ENCODE data around the gene DBN1. TPM values are rescaled to one million over a fixed set of nuclear protein-coding genes. Genes with fewer than 3 reads are reported as not detected.
"Not testable (repeated sequence)": the region's sequence is repeated elsewhere in the genome, so short reads cannot be mapped to it uniquely, and the experiment has no call there.

The DBN1 gene
- total RNA-seq, 1 experiment from 2014 or later, result 286 TPM

DNA sequence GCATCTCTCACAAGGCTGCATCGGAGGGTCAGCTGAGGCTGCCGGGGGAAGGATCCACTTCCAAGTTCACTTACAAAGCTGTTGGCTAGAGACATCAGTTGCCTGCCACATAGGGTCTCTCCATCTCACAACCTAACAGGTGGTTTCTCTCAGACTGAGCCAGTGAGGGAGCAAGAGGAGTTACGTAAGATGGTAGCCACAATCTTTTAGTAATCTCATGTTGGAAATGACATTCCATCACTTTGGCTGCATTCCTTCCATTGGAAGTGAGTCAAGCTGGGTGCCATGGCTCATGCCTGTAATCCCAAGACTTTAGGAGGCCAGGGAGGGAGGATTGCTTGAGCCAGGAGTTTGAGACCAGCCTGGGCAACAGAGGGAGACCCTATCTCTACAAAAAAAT is 54.4 kb downstream of the DBN1 start:
- POLR2A ChIA-PET (ENCODE audit: low non-redundant PET), result no interaction called here
- DNase-seq (ENCODE audit: low spot score), result no peak
- Histone ChIP-seq H3K36me3 (ENCODE audit: insufficient read depth, low read length, poor library complexity, severe bottlenecking) (no peaks in the 10 kb centered on the region), H3K27me3 (replicated peaks; ENCODE audit: insufficient read depth, low read depth, low read length, poor library complexity) (no peaks in the 10 kb centered on the region), H3K27ac (ENCODE audit: low read depth, low read length, poor library complexity, severe bottlenecking) (no peak overlapping the region), H3K4me3 (ENCODE audit: low read depth, low read length, poor library complexity, severe bottlenecking) (no peak overlapping the region), H3K9me3 (ENCODE audit: low read depth, low read length, poor library complexity, severe bottlenecking) (no peaks in the 10 kb centered on the region), H3K4me1 (ENCODE audit: insufficient read depth, low read length, poor library complexity, severe bottlenecking) (no peaks in the 10 kb centered on the region)
- no TSS peak for BruUV-seq (replicated peaks)
- intact Hi-C loops (cut with micrococcal nuclease; ENCODE audit: unreplicated experiment), result no loop called here
- TF ChIP-seq EZH2 (IDR thresholded peaks at IDR 0.05; ENCODE audit: borderline replicate concordance, low read depth, low read length, poor library complexity, severe bottlenecking), result no peak
- TF ChIP-seq, protein P1, sequence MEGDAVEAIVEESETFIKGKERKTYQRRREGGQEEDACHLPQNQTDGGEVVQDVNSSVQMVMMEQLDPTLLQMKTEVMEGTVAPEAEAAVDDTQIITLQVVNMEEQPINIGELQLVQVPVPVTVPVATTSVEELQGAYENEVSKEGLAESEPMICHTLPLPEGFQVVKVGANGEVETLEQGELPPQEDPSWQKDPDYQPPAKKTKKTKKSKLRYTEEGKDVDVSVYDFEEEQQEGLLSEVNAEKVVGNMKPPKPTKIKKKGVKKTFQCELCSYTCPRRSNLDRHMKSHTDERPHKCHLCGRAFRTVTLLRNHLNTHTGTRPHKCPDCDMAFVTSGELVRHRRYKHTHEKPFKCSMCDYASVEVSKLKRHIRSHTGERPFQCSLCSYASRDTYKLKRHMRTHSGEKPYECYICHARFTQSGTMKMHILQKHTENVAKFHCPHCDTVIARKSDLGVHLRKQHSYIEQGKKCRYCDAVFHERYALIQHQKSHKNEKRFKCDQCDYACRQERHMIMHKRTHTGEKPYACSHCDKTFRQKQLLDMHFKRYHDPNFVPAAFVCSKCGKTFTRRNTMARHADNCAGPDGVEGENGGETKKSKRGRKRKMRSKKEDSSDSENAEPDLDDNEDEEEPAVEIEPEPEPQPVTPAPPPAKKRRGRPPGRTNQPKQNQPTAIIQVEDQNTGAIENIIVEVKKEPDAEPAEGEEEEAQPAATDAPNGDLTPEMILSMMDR (conservative IDR thresholded peaks at IDR 0.05; ENCODE audit: low read depth, low read length), result no peak
- CTCF ChIA-PET, result no interaction called here

DNA sequence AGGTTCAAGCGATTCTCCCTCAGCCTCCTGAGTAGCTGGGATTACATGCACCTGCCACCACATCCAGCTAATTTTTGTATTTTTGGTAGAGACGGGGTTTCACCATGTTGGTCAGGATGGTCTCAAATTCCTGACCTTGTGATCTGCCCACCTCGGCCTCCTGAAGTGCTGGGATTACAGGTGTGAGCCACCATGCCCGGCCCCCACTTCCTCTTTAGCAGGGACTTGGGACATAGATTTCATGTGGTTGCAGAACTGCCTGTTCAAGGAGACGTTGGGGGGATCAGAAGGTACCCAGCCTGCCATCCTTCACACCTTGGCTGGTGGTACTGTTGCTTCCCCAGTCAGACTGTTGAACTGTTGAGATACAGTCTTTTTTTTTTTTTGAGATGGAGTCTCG is 56.4 kb downstream of the DBN1 start:
- H3K27ac ChIP-seq (ENCODE audit: low read depth, low read length, poor library complexity, severe bottlenecking); CTCF ChIA-PET; H3K27me3 ChIP-seq (replicated peaks; ENCODE audit: insufficient read depth, low read depth, low read length, poor library complexity); intact Hi-C loops (cut with micrococcal nuclease; ENCODE audit: unreplicated experiment); DNase-seq (ENCODE audit: low spot score); H3K4me3 ChIP-seq (ENCODE audit: low read depth, low read length, poor library complexity, severe bottlenecking); BruUV-seq (replicated peaks); H3K9me3 ChIP-seq (ENCODE audit: low read depth, low read length, poor library complexity, severe bottlenecking); H3K36me3 ChIP-seq (ENCODE audit: insufficient read depth, low read length, poor library complexity, severe bottlenecking); H3K4me1 ChIP-seq (ENCODE audit: insufficient read depth, low read length, poor library complexity, severe bottlenecking); POLR2A ChIA-PET (ENCODE audit: low non-redundant PET): not testable (repeated sequence)

DNA sequence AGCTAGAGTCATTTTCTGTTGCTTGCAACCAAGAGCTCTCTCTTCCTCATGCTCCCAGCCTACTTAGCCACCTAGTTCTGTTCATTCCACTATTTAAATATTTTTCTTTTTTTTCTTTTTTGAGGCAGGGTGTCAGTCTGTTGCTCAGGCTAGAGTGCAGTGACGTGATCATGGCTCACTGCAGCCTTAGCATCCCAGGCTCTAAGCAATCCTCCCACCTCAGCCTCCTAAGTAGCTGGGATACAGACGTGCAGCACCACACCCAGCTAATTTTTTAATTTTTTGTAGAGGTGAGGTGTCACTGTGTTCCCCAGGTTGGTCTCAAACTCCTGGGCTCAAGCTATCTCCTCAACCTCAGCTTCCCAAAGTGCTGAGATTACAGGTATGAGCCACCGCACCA is 59.0 kb downstream of the DBN1 start:
- H3K4me3 ChIP-seq (ENCODE audit: low read depth, low read length, poor library complexity, severe bottlenecking), result no peak overlapping the region
- no TSS peak for BruUV-seq (replicated peaks)
- ChIA-PET CTCF (interaction anchor here (0.6 kb wide), 1 partner anchor 183 kb away, joined by 3 read pairs; no protein-coding TSS in a partner anchor), POLR2A (ENCODE audit: low non-redundant PET) (no interaction called here)
- H3K36me3 ChIP-seq (ENCODE audit: insufficient read depth, low read length, poor library complexity, severe bottlenecking), result no peaks in the 10 kb centered on the region
- no peaks in the 10 kb centered on the region for H3K4me1 ChIP-seq (ENCODE audit: insufficient read depth, low read length, poor library complexity, severe bottlenecking)
- H3K9me3 ChIP-seq (ENCODE audit: low read depth, low read length, poor library complexity, severe bottlenecking), result no peaks in the 10 kb centered on the region
- TF ChIP-seq, protein P1 (conservative IDR thresholded peaks at IDR 0.05; ENCODE audit: low read depth, low read length), result no peak
- no peak for TF ChIP-seq EZH2 (IDR thresholded peaks at IDR 0.05; ENCODE audit: borderline replicate concordance, low read depth, low read length, poor library complexity, severe bottlenecking)
- H3K27me3 ChIP-seq (replicated peaks; ENCODE audit: insufficient read depth, low read depth, low read length, poor library complexity), result no peaks in the 10 kb centered on the region
- no peak for DNase-seq (ENCODE audit: low spot score)
- no peak overlapping the region for H3K27ac ChIP-seq (ENCODE audit: low read depth, low read length, poor library complexity, severe bottlenecking)
- intact Hi-C loops (cut with micrococcal nuclease; ENCODE audit: unreplicated experiment), result no loop called here

DNA sequence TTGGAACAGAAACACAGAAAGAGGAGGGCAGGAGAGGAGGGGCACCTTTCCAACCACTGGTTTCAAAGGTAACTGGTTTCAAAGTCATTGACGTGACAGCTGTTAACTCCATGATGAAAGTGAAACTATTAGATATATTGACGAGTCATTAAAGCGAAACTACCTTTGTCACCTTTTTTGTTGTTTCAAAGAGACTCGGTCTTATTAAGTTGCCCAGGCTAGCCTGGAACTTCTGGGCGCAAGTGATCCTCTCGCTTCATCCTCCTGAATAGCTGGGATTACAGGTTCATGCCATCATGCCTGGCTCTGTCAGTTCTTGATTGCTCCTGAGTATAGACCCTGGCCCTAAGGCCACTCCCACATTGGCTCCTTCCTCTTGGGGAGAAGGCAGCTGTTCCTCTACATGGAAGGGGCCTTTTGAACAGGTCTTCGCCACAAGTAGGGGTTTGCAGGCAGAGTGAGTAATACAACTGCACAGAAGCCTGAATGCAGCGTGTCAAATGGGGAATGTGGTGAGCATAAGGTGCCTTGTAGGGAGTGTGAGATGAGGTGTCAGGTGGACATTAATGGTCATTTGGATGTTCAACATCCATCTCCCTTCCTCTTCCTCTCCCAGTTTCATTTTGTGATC is 60.7 kb downstream of the DBN1 start:
- intact Hi-C loops (cut with micrococcal nuclease; ENCODE audit: unreplicated experiment), result no loop called here
- ChIA-PET CTCF (no interaction called here), POLR2A (ENCODE audit: low non-redundant PET) (no interaction called here)

More for the DNA sequence above, 60.7 kb downstream of the DBN1 start:
- no TSS peak for BruUV-seq (replicated peaks)
- H3K4me1 ChIP-seq (ENCODE audit: insufficient read depth, low read length, poor library complexity, severe bottlenecking), result no peaks in the 10 kb centered on the region
- no peaks in the 10 kb centered on the region for H3K9me3 ChIP-seq (ENCODE audit: low read depth, low read length, poor library complexity, severe bottlenecking)
- no peaks in the 10 kb centered on the region for H3K36me3 ChIP-seq (ENCODE audit: insufficient read depth, low read length, poor library complexity, severe bottlenecking)
- no peak for DNase-seq (ENCODE audit: low spot score)
- H3K27ac ChIP-seq (ENCODE audit: low read depth, low read length, poor library complexity, severe bottlenecking), result no peak overlapping the region
- H3K27me3 ChIP-seq (replicated peaks; ENCODE audit: insufficient read depth, low read depth, low read length, poor library complexity), result no peaks in the 10 kb centered on the region
- H3K4me3 ChIP-seq (ENCODE audit: low read depth, low read length, poor library complexity, severe bottlenecking), result no peak overlapping the region
- no peak for TF ChIP-seq EZH2 (IDR thresholded peaks at IDR 0.05; ENCODE audit: borderline replicate concordance, low read depth, low read length, poor library complexity, severe bottlenecking)
- TF ChIP-seq, protein P1 (conservative IDR thresholded peaks at IDR 0.05; ENCODE audit: low read depth, low read length), result no peak

Measured in A673 (cell line).